ENCODE measurements around the gene SLC24A4. TPM values are rescaled to one million over a fixed set of nuclear protein-coding genes. Genes with fewer than 3 reads are reported as not detected.

The SLC24A4 gene
- total RNA-seq, 1 experiment from 2014 or later, result not detected

DNA sequence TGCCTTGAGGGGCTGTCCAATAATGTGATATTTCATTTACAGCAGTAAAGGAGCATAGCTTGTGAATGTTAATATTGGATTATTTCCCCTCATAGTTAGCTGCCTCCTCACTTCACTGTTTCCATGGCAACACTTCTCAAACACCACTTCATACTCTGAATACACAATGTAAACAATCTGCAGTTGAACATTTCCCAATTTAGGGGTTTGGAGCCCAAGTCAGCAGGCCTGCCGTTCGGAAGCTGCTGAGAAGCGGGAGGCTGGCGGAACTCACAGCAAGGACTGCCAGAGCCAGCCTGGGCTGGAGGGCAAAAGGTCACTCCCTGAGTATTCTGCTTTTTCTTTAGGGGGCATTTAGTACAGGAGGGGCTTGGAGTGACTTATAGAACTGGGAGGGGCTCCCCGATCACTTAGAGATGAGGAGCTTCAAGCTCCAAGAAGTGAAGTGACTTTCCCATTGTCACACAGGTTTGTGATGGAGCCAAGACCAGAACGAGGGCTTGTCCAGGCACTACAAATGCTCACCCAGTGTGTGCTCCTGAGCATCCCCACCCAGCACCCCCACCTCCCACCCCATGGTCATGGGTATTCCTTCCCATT is 12.1 kb upstream of the SLC24A4 start:
- intact Hi-C loops (cut with micrococcal nuclease; ENCODE audit: unreplicated experiment), result no loop called here
- no peak overlapping the region for H3K27ac Mint-ChIP-seq (ENCODE audit: unreplicated experiment)
- no TSS peak for BruUV-seq (replicated peaks)
- TF ChIP-seq, protein P1, sequence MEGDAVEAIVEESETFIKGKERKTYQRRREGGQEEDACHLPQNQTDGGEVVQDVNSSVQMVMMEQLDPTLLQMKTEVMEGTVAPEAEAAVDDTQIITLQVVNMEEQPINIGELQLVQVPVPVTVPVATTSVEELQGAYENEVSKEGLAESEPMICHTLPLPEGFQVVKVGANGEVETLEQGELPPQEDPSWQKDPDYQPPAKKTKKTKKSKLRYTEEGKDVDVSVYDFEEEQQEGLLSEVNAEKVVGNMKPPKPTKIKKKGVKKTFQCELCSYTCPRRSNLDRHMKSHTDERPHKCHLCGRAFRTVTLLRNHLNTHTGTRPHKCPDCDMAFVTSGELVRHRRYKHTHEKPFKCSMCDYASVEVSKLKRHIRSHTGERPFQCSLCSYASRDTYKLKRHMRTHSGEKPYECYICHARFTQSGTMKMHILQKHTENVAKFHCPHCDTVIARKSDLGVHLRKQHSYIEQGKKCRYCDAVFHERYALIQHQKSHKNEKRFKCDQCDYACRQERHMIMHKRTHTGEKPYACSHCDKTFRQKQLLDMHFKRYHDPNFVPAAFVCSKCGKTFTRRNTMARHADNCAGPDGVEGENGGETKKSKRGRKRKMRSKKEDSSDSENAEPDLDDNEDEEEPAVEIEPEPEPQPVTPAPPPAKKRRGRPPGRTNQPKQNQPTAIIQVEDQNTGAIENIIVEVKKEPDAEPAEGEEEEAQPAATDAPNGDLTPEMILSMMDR (IDR thresholded peaks at IDR 0.05; ENCODE audit: unreplicated experiment), result no peak
- no peak for DNase-seq
- H3K4me3 Mint-ChIP-seq (ENCODE audit: low read depth, unreplicated experiment), result no peak overlapping the region
- CTCF ChIA-PET, result no interaction called here
- H3K9me3 Mint-ChIP-seq (ENCODE audit: low read depth, unreplicated experiment), result no peaks in the 10 kb centered on the region
- no peaks in the 10 kb centered on the region for H3K36me3 Mint-ChIP-seq (ENCODE audit: insufficient read depth, unreplicated experiment)
- no peaks in the 10 kb centered on the region for H3K4me1 Mint-ChIP-seq (ENCODE audit: low read depth, unreplicated experiment)
- H3K27me3 Mint-ChIP-seq (ENCODE audit: unreplicated experiment), result peaks cover 83% of the 10 kb centered on the region

DNA sequence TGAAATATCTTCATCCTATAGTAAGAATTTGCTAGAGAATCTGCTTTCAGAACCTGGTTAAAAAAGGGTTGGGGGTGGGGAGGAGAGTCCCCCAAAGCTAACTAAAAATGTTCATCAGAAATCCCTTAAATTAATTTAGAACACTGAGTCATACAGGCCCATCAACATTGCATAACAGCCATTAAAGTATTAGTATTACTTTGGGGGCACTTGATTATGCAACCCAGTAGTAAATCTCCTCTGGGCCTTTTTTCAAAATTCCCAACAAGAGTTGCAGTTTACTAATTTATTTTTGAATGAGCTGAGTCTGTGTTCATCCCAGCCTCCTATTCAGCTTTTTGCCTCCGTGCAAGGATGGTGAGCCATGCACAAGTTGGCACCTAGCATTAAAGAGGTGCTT is 8.8 kb upstream of the SLC24A4 start:
- no peaks in the 10 kb centered on the region for H3K4me1 Mint-ChIP-seq (ENCODE audit: low read depth, unreplicated experiment)
- no peak overlapping the region for H3K4me3 Mint-ChIP-seq (ENCODE audit: low read depth, unreplicated experiment)
- intact Hi-C loops (cut with micrococcal nuclease; ENCODE audit: unreplicated experiment), result no loop called here
- peaks cover 76% of the 10 kb centered on the region for H3K27me3 Mint-ChIP-seq (ENCODE audit: unreplicated experiment)
- no TSS peak for BruUV-seq (replicated peaks)
- DNase-seq, result no peak
- CTCF ChIA-PET, result no interaction called here
- peaks cover 13% of the 10 kb centered on the region for H3K9me3 Mint-ChIP-seq (ENCODE audit: low read depth, unreplicated experiment)
- TF ChIP-seq, protein P1 (IDR thresholded peaks at IDR 0.05; ENCODE audit: unreplicated experiment), result no peak
- H3K36me3 Mint-ChIP-seq (ENCODE audit: insufficient read depth, unreplicated experiment), result no peaks in the 10 kb centered on the region
- H3K27ac Mint-ChIP-seq (ENCODE audit: unreplicated experiment), result no peak overlapping the region

DNA sequence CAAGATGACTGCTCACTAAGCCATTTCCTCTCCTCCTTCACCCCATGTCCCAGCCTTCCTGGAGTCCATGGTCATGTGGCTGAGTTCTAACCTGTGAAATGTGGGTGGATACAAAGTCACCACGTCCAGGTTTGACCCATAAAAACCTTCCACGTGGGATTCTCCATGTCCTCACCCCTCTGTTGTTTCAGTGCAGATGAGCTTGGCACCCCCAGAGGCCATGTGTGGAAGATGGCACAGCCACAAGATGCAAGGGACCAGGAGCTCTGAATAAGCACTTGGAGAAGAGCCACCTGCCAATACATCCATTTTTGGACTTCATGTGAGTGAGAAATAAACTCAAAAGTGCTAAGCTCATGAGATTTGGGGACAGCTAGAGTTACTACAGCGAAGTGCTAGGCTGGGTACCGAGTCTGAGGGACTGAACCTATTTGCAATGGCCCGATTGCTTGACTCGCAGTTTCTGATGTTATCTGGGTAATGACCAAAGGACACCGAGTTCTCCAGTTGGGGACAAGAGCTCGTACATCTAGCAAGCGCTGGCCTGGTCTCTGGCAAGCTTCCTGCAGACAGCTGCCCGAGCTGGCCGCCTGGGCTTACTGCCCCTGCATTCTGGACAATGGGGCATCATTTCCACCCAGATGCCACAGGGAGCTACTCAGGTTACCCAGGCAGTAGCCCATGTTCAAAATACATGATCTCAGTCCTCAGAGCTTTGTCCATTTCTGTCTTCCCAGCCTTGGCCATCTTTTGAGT is 7.7 kb upstream of the SLC24A4 start:
- Mint-ChIP-seq H3K4me3 (ENCODE audit: low read depth, unreplicated experiment) (no peak overlapping the region), H3K36me3 (ENCODE audit: insufficient read depth, unreplicated experiment) (no peaks in the 10 kb centered on the region), H3K4me1 (ENCODE audit: low read depth, unreplicated experiment) (no peaks in the 10 kb centered on the region), H3K27ac (ENCODE audit: unreplicated experiment) (no peak overlapping the region), H3K9me3 (ENCODE audit: low read depth, unreplicated experiment) (peaks cover 13% of the 10 kb centered on the region), H3K27me3 (ENCODE audit: unreplicated experiment) (peaks cover 76% of the 10 kb centered on the region)
- CTCF ChIA-PET, result no interaction called here
- TF ChIP-seq, protein P1 (IDR thresholded peaks at IDR 0.05; ENCODE audit: unreplicated experiment), result no peak
- intact Hi-C loops (cut with micrococcal nuclease; ENCODE audit: unreplicated experiment), result no loop called here
- no TSS peak for BruUV-seq (replicated peaks)
- no peak for DNase-seq

DNA sequence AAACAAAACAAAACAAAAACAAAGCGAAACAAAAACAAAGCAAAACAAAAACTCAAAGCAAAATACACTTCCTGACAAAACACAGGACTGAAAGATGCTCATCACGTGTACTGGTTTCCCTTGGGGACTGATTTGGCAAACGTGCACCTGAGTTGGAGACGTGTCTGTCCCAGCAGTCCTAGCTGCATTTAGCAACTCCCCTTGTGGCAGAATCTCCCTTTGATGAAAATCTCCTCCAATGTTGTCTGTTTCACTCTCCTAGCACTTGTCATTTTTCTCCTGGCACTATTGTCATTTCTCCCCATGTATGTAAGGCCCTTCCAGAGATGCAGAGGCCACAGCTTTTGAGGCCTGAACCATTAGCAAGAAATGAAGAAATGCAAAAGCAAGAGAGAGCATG is 6.8 kb upstream of the SLC24A4 start:
- Mint-ChIP-seq H3K4me3 (ENCODE audit: low read depth, unreplicated experiment) (no peak overlapping the region), H3K9me3 (ENCODE audit: low read depth, unreplicated experiment) (peaks cover 13% of the 10 kb centered on the region), H3K27me3 (ENCODE audit: unreplicated experiment) (peaks cover 75% of the 10 kb centered on the region), H3K4me1 (ENCODE audit: low read depth, unreplicated experiment) (no peaks in the 10 kb centered on the region), H3K27ac (ENCODE audit: unreplicated experiment) (no peak overlapping the region), H3K36me3 (ENCODE audit: insufficient read depth, unreplicated experiment) (no peaks in the 10 kb centered on the region)
- no TSS peak for BruUV-seq (replicated peaks)
- no peak for DNase-seq
- intact Hi-C loops (cut with micrococcal nuclease; ENCODE audit: unreplicated experiment), result no loop called here
- CTCF ChIA-PET, result no interaction called here
- TF ChIP-seq, protein P1 (IDR thresholded peaks at IDR 0.05; ENCODE audit: unreplicated experiment), result no peak
